HepG2 (cell line): Measurements from ENCODE around the gene PIP.

Source experiments
- BCL6 ChIP-seq: IDR thresholded peaks from 2 replicates; pipeline ENCODE4 v1.6.1; 2016; ENCODE audit warnings: missing genetic modification reagents, missing compliant biosample characterization
- CHD4 ChIP-seq: fragments of 200-600 bp; sonication (generic); IDR thresholded peaks from 2 replicates; pipeline ENCODE4 v1.7.0; 2017; ENCODE audit warnings: mild to moderate bottlenecking, low read length, borderline replicate concordance
- CREB1 ChIP-seq, 2 experiments: fragments of 450-650 bp in 1 of 2; IDR thresholded peaks; 2 replicates each; pipeline ENCODE4 v1.6.1; 2016 to 2017; ENCODE audit warnings: control low read depth in 1 of 2, mild to moderate bottlenecking in 1 of 2, missing compliant biosample characterization in 1 of 2, missing genetic modification characterization in 1 of 2
- NCOA5 ChIP-seq: sonication (generic); formaldehyde crosslinking; IDR thresholded peaks from 2 replicates; pipeline ENCODE4 v1.4.0; 2020; ENCODE audit warnings: missing genetic modification reagents
- TBX3 ChIP-seq: fragments of 450-650 bp; IDR thresholded peaks from 2 replicates; pipeline ENCODE4 v1.6.1; 2017; ENCODE audit warnings: antibody characterized with exemption, mild to moderate bottlenecking, inconsistent platforms, borderline replicate concordance
- ZNF224 ChIP-seq: sonication (generic); formaldehyde crosslinking; IDR thresholded peaks from 2 replicates; pipeline ENCODE4 v1.5.0; 2020; ENCODE audit warnings: mild to moderate bottlenecking, missing genetic modification reagents
- ZNF670 ChIP-seq: sonication (generic); formaldehyde crosslinking; IDR thresholded peaks from 2 replicates; pipeline ENCODE4 v1.8.0; 2022; ENCODE audit warnings: mild to moderate bottlenecking, missing genetic modification reagents, borderline replicate concordance
- ZSCAN20 ChIP-seq: sonication (generic); formaldehyde crosslinking; IDR thresholded peaks from 2 replicates; pipeline ENCODE4 v1.4.0; 2020; ENCODE audit warnings: missing genetic modification reagents, mild to moderate bottlenecking, borderline replicate concordance
- TF ChIP-seq, protein P1 (sequence below): sonication (generic); formaldehyde crosslinking; IDR thresholded peaks from 2 replicates; pipeline ENCODE4 v1.5.0; 2020; ENCODE audit warnings: mild to moderate bottlenecking, missing genetic modification reagents, moderate library complexity
- TF ChIP-seq, protein P2 (sequence below): sonication (generic); formaldehyde crosslinking; IDR thresholded peaks from 2 replicates; pipeline ENCODE4 v1.4.0; 2020; ENCODE audit warnings: missing genetic modification reagents, mild to moderate bottlenecking, borderline replicate concordance
- TF ChIP-seq, protein P3 (sequence below): sonication (generic); formaldehyde crosslinking; IDR thresholded peaks from 2 replicates; pipeline ENCODE4 v1.4.0; 2020; ENCODE audit warnings: missing genetic modification reagents
- TF ChIP-seq, protein P4 (sequence below): sonication (generic); formaldehyde crosslinking; IDR thresholded peaks from 2 replicates; pipeline ENCODE4 v1.4.0; 2020; ENCODE audit warnings: missing genetic modification reagents

DNA sequence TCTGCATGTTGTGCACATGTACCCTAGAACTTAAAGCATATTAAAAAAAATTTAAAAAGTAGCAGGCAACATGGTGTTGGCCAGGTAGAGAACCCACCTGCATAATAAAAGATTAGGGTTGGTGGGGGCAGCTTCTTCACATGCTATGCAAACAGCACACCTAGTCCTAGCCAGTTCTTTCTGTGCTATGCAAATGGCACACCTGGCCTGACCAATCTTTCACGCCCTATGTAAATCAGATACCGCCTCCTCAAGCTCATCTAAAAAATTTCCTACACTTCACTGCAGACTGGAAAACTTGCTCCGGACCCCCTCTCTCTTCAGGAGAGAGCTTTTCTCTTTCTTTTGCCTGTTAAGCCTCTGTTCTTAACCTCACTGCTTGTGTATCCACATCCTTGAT is 14.5 kb upstream of the PIP start:
- TF ChIP-seq CREB1 (IDR thresholded peaks at IDR 0.05) (no peak), CREB1 (CRISPR knock-in tag; IDR thresholded peaks at IDR 0.05) (no peak), CHD4 (no peak), ZSCAN20 (CRISPR knock-in tag) (no peak), TBX3 (no peak), ZNF670 (no peak), BCL6 (no peak), ZNF224 (CRISPR knock-in tag) (no peak), NCOA5 (CRISPR knock-in tag) (no peak)
- TF ChIP-seq, protein P1, sequence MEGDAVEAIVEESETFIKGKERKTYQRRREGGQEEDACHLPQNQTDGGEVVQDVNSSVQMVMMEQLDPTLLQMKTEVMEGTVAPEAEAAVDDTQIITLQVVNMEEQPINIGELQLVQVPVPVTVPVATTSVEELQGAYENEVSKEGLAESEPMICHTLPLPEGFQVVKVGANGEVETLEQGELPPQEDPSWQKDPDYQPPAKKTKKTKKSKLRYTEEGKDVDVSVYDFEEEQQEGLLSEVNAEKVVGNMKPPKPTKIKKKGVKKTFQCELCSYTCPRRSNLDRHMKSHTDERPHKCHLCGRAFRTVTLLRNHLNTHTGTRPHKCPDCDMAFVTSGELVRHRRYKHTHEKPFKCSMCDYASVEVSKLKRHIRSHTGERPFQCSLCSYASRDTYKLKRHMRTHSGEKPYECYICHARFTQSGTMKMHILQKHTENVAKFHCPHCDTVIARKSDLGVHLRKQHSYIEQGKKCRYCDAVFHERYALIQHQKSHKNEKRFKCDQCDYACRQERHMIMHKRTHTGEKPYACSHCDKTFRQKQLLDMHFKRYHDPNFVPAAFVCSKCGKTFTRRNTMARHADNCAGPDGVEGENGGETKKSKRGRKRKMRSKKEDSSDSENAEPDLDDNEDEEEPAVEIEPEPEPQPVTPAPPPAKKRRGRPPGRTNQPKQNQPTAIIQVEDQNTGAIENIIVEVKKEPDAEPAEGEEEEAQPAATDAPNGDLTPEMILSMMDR (CRISPR knock-in tag): no peak
- TF ChIP-seq, protein P2, sequence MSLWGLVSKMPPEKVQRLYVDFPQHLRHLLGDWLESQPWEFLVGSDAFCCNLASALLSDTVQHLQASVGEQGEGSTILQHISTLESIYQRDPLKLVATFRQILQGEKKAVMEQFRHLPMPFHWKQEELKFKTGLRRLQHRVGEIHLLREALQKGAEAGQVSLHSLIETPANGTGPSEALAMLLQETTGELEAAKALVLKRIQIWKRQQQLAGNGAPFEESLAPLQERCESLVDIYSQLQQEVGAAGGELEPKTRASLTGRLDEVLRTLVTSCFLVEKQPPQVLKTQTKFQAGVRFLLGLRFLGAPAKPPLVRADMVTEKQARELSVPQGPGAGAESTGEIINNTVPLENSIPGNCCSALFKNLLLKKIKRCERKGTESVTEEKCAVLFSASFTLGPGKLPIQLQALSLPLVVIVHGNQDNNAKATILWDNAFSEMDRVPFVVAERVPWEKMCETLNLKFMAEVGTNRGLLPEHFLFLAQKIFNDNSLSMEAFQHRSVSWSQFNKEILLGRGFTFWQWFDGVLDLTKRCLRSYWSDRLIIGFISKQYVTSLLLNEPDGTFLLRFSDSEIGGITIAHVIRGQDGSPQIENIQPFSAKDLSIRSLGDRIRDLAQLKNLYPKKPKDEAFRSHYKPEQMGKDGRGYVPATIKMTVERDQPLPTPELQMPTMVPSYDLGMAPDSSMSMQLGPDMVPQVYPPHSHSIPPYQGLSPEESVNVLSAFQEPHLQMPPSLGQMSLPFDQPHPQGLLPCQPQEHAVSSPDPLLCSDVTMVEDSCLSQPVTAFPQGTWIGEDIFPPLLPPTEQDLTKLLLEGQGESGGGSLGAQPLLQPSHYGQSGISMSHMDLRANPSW: no peak
- TF ChIP-seq, protein P3, sequence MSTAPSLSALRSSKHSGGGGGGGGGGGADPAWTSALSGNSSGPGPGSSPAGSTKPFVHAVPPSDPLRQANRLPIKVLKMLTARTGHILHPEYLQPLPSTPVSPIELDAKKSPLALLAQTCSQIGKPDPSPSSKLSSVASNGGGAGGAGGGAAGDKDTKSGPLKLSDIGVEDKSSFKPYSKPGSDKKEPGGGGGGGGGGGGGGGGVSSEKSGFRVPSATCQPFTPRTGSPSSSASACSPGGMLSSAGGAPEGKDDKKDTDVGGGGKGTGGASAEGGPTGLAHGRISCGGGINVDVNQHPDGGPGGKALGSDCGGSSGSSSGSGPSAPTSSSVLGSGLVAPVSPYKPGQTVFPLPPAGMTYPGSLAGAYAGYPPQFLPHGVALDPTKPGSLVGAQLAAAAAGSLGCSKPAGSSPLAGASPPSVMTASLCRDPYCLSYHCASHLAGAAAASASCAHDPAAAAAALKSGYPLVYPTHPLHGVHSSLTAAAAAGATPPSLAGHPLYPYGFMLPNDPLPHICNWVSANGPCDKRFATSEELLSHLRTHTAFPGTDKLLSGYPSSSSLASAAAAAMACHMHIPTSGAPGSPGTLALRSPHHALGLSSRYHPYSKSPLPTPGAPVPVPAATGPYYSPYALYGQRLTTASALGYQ (CRISPR knock-in tag): no peak
- TF ChIP-seq, protein P4, sequence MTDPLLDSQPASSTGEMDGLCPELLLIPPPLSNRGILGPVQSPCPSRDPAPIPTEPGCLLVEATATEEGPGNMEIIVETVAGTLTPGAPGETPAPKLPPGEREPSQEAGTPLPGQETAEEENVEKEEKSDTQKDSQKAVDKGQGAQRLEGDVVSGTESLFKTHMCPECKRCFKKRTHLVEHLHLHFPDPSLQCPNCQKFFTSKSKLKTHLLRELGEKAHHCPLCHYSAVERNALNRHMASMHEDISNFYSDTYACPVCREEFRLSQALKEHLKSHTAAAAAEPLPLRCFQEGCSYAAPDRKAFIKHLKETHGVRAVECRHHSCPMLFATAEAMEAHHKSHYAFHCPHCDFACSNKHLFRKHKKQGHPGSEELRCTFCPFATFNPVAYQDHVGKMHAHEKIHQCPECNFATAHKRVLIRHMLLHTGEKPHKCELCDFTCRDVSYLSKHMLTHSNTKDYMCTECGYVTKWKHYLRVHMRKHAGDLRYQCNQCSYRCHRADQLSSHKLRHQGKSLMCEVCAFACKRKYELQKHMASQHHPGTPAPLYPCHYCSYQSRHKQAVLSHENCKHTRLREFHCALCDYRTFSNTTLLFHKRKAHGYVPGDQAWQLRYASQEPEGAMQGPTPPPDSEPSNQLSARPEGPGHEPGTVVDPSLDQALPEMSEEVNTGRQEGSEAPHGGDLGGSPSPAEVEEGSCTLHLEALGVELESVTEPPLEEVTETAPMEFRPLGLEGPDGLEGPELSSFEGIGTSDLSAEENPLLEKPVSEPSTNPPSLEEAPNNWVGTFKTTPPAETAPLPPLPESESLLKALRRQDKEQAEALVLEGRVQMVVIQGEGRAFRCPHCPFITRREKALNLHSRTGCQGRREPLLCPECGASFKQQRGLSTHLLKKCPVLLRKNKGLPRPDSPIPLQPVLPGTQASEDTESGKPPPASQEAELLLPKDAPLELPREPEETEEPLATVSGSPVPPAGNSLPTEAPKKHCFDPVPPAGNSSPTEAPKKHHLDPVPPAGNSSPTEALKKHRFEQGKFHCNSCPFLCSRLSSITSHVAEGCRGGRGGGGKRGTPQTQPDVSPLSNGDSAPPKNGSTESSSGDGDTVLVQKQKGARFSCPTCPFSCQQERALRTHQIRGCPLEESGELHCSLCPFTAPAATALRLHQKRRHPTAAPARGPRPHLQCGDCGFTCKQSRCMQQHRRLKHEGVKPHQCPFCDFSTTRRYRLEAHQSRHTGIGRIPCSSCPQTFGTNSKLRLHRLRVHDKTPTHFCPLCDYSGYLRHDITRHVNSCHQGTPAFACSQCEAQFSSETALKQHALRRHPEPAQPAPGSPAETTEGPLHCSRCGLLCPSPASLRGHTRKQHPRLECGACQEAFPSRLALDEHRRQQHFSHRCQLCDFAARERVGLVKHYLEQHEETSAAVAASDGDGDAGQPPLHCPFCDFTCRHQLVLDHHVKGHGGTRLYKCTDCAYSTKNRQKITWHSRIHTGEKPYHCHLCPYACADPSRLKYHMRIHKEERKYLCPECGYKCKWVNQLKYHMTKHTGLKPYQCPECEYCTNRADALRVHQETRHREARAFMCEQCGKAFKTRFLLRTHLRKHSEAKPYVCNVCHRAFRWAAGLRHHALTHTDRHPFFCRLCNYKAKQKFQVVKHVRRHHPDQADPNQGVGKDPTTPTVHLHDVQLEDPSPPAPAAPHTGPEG (CRISPR knock-in tag): no peak
